GM12873 (cell line): Measurements from ENCODE around the gene LRRC26.
A peak's percentile ranks its signal among the peaks of the same experiment; 100 is the strongest.

Experiments used
- TF ChIP-seq, protein P1 (sequence below): IDR thresholded peaks from 2 replicates; pipeline ENCODE4 v1.5.1; 2012; ENCODE audit warnings: low read depth, mild to moderate bottlenecking, moderate library complexity, low read length, control low read depth; ENCODE audit not compliant: insufficient read depth; ENCODE audit errors: missing control alignments

LRRC26 gene

DNA sequence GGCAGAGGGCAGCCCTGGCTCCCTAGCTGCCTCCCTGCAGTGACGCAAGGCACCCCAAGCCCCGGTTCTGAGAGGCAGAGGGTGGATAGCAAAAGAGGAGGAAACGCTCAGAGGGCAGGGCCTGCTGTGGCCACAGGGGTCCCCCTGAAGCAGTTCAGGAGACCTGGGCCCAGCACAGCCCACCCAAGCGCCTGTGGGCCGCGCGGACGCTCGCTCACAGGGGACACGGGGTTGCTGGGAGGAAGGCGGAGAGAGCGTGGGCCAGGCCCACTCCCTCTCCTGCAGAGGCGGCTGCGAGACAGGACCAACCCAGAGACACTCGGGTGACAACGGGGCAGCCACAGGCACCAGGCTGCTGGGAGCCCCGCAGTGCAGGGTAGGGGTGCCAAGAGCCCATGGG, 9.9 kb upstream of the LRRC26 start:
- TF ChIP-seq, protein P1, sequence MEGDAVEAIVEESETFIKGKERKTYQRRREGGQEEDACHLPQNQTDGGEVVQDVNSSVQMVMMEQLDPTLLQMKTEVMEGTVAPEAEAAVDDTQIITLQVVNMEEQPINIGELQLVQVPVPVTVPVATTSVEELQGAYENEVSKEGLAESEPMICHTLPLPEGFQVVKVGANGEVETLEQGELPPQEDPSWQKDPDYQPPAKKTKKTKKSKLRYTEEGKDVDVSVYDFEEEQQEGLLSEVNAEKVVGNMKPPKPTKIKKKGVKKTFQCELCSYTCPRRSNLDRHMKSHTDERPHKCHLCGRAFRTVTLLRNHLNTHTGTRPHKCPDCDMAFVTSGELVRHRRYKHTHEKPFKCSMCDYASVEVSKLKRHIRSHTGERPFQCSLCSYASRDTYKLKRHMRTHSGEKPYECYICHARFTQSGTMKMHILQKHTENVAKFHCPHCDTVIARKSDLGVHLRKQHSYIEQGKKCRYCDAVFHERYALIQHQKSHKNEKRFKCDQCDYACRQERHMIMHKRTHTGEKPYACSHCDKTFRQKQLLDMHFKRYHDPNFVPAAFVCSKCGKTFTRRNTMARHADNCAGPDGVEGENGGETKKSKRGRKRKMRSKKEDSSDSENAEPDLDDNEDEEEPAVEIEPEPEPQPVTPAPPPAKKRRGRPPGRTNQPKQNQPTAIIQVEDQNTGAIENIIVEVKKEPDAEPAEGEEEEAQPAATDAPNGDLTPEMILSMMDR, result no peak

DNA sequence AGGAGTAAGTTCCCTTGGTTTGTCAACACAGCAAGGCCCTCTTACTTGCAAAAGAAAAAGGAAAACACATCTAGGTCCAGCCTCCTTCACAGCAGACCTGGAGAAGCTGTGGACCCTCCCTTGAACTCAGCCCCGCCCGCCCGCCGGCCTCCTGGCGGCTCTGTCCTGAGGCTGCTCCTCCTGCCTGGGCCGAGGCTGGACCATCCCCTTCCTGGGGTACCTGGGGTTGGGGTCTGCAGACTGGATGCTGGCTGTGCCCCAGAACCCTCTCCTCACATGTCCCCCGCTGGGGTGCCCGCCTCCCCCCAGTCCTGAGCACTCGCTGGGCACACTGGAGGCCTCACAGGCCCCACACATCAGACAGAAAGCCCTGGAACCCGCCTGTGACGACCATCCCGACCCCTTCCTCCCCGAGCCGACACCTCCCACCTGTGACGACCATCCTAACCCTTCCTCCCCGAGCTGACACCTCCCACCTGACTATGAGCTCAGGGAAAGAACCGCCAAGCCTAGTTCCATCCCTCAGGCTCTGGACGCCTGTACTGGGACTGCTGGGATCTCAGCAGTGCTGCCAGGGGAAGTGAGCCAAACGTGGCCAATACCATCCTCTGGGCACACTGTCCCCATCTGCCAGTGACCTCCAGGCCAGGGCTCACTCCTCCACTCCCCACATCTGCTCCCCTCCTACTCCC, 9.2 kb upstream of the LRRC26 start:
- TF ChIP-seq, protein P1, result no peak

DNA sequence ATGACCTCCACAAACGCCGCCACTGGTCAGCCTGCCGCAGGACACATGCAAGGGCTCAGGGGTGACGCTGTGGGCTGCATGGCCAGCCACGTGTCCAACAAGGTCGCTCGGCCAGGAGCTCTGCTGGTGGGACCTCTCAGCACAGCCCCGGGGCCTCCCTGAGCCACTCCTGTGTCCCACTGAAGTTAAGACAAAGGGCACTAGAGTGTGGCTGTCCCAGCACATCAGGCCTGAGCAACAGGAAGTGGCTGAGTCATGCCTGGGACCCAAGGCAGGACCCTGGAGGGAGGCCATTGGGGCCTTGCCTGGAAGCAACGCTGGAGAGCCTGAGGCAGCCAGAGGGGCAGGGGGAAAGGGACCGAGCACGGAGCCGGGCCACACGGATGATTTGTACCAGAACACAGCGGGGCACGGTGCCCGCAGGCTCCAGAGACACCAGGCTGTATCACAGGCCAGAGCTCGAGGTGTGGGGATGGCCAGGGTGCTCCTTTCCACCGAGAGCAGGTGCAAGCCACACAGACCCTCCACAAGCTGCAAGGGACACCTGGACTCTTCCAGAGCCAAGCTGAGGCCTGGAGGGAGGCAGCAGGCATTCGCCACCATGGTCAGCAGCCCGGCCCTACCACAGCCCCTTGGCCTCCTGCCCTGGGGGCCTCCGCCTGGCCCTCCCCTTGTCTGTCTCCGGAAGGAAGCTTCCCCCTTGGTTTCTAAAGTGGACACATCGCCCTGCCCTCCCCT, 8.5 kb upstream of the LRRC26 start:
- TF ChIP-seq, protein P1, result no peak

DNA sequence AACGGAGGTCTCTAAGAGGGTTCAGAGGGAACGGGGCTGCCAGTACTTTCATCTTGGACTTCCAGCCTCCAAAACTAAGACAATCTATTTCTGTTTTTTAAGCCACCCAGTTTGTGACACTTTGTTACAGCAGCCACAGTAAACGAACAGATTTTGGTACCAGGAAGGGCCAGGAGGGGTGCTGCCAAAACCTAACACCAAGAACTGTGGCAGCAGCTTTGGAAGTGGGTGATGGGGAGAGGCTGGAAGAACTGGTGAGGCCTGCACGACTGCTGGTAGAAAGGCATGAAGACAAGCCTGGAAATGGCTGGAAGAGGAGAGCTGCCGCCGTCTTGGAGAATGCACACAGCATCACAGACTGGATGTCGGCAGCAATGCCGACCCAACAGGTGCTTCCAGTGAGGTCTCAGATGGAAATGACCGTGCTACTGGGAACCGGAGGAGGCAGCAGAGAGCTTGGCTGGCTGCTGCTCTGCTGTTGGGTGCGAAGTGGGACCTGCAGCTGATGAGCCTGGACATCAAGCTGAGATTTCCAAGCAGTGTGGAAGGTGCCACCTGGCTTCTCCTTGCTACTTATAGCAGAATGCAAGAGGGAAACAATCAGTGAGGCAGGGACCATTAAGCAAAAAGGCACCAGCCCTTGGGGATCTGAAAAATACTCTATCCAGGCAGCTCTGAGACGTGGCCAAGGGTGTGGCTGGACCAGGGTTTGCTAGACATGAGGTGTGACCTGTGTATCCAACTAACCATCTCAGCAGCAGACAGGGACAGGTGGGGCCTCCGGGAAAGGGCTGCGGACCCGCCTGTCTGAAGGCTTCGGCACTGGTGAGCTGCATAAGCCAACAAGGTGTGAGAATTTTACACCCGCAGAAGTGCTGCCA, 6.7 kb upstream of the LRRC26 start:
- TF ChIP-seq, protein P1, result peak; percentile 74

- TF ChIP-seq, protein P1, result no peak
These were observed 5.6 kb upstream of the LRRC26 start for GRCh38 chr9:137175345-137175961.

GRCh38 chr9:137174722-137175293, 5.0 kb upstream of the LRRC26 start:
- TF ChIP-seq, protein P1, result no peak
